H1 (cell line): ENCODE data around the gene DDX3X. TPM values are rescaled to one million over a fixed set of nuclear protein-coding genes. Genes with fewer than 3 reads are reported as not detected.
"Not testable (repeated sequence)": the region's sequence is repeated elsewhere in the genome, so short reads cannot be mapped to it uniquely, and the experiment has no call there.

Source experiments
- CTCF ChIA-PET: fragments of 300-600 bp; sonication (Branson Sonifier 250); formaldehyde crosslinking; loops from one replicate; lab custom pipeline; 2021; ENCODE audit not compliant: partially characterized antibody; lab: Charles Lee
- POLR2A ChIA-PET: fragments of 300-600 bp; sonication (Branson Sonifier 250); formaldehyde crosslinking; loops from one replicate; lab custom pipeline; 2021; ENCODE audit warnings: inconsistent platforms; ENCODE audit not compliant: partially characterized antibody; lab: Charles Lee
- DNase-seq, 2 experiments: peaks; one replicate each; pipeline versions ENCODE4 v3.0.0 to v3.0.0-alpha.2; 2010 to 2022; ENCODE audit warnings: low spot score in 2 of 2, low read depth in 1 of 2, mixed read lengths in 1 of 2
- FAIRE-seq: peaks from 2 replicates; lab custom pipeline; 2011; peaks lifted over from hg19 to GRCh38; lab: Jason Lieb, UNC
- H2AFZ ChIP-seq: 2 replicates; pipeline ENCODE4 v1.8.1; 2012; ENCODE audit warnings: low read length, inconsistent platforms
- H2AK5ac ChIP-seq: 2 replicates; pipeline ENCODE4 v1.6.1; 2013; ENCODE audit warnings: low read depth, low read length
- H2BK120ac ChIP-seq: replicated peaks from 2 replicates; pipeline ENCODE3; 2013; ENCODE audit warnings: low read depth, low read length, inconsistent platforms
- H2BK12ac ChIP-seq: 2 replicates; pipeline ENCODE4 v1.6.1; 2013; ENCODE audit warnings: low read depth, low read length
- H2BK15ac ChIP-seq: 2 replicates; pipeline ENCODE4 v1.6.1; 2013; ENCODE audit warnings: low read length
- H2BK20ac ChIP-seq: 2 replicates; pipeline ENCODE4 v1.6.1; 2013; ENCODE audit warnings: low read length
- H2BK5ac ChIP-seq: 2 replicates; pipeline ENCODE4 v1.6.1; 2013; ENCODE audit warnings: low read depth, low read length
- H3K14ac ChIP-seq: 2 replicates; pipeline ENCODE4 v1.6.1; 2013; ENCODE audit warnings: inconsistent platforms; ENCODE audit not compliant: insufficient read length
- H3K18ac ChIP-seq: 2 replicates; pipeline ENCODE4 v1.6.1; 2013; ENCODE audit warnings: low read length; ENCODE audit errors: extremely low read depth
- H3K23ac ChIP-seq: 2 replicates; pipeline ENCODE4 v1.6.1; 2013; ENCODE audit warnings: inconsistent platforms; ENCODE audit not compliant: insufficient read length
- H3K23me2 ChIP-seq: 2 replicates; pipeline ENCODE4 v1.6.1; 2013; ENCODE audit warnings: low read depth, low read length
- H3K27ac ChIP-seq: 2 replicates; pipeline ENCODE4 v1.6.1; 2011; ENCODE audit warnings: low read depth, low read length, inconsistent platforms
- H3K27me3 ChIP-seq, 4 experiments: replicated peaks in 1 of 4; 1 replicate in 1 of 4; 2 replicates in 3 of 4; pipeline versions ENCODE4 v1.6.1 to v1.8.1; 2011 to 2013; ENCODE audit warnings: low read length in 3 of 4, mild to moderate bottlenecking in 3 of 4, inconsistent platforms in 2 of 4, mixed read lengths in 2 of 4, moderate library complexity in 1 of 4; ENCODE audit not compliant: control insufficient read depth in 3 of 4, insufficient read depth in 3 of 4; ENCODE audit errors: extremely low read depth in 1 of 4
- H3K36me3 ChIP-seq, 4 experiments: 2 replicates each; pipeline versions ENCODE4 v1.6.1 to v1.8.1; 2011 to 2013; ENCODE audit warnings: mild to moderate bottlenecking in 4 of 4, low read length in 3 of 4, moderate library complexity in 2 of 4, control low read depth in 1 of 4, inconsistent platforms in 1 of 4; ENCODE audit not compliant: insufficient read depth in 4 of 4, control insufficient read depth in 2 of 4
- H3K4ac ChIP-seq: replicated peaks from 2 replicates; pipeline ENCODE3; 2013; ENCODE audit warnings: low read length, low read depth, mixed read lengths, inconsistent platforms; ENCODE audit not compliant: insufficient read length
- H3K4me1 ChIP-seq, 4 experiments: replicated peaks in 1 of 4; 1 replicate in 1 of 4; 2 replicates in 3 of 4; pipeline versions ENCODE4 v1.6.1 to v1.8.1; 2011 to 2013; ENCODE audit warnings: low read length in 3 of 4, inconsistent platforms in 2 of 4, mixed read lengths in 1 of 4; ENCODE audit not compliant: insufficient read depth in 4 of 4, control insufficient read depth in 3 of 4
- H3K4me2 ChIP-seq, 2 experiments: 2 replicates each; pipeline versions ENCODE4 v1.6.1 to v1.8.1; 2011 to 2013; ENCODE audit warnings: low read depth in 2 of 2, low read length in 2 of 2, control low read depth in 1 of 2, inconsistent platforms in 1 of 2, mild to moderate bottlenecking in 1 of 2; ENCODE audit not compliant: insufficient read depth in 1 of 2
- H3K4me3 ChIP-seq, 4 experiments: fragments of 200-600, 300-600 bp in 1 of 4; sonication (generic), shearing (Covaris generic), sonication (Bioruptor Twin) in 1 of 4; 2 replicates each; pipeline versions ENCODE4 v1.5.1 to v1.8.1; 2011 to 2016; ENCODE audit warnings: low read length in 4 of 4, low read depth in 3 of 4, control low read depth in 2 of 4, inconsistent platforms in 2 of 4, mild to moderate bottlenecking in 2 of 4, mixed read lengths in 1 of 4, moderate library complexity in 1 of 4; ENCODE audit not compliant: insufficient read depth in 2 of 4; ENCODE audit errors: extremely low read depth in 1 of 4
- H3K56ac ChIP-seq: replicated peaks from 2 replicates; pipeline ENCODE3; 2013; ENCODE audit warnings: low read depth, mild to moderate bottlenecking, mixed read lengths, low read length, inconsistent platforms; ENCODE audit not compliant: insufficient read length
- H3K79me1 ChIP-seq: 2 replicates; pipeline ENCODE4 v1.6.1; 2013; ENCODE audit warnings: low read depth, low read length, control low read depth
- H3K79me2 ChIP-seq, 2 experiments: 2 replicates each; pipeline versions ENCODE4 v1.6.1 to v1.8.1; 2012 to 2013; ENCODE audit warnings: low read length in 2 of 2, mild to moderate bottlenecking in 2 of 2, inconsistent platforms in 1 of 2; ENCODE audit not compliant: insufficient read depth in 2 of 2, control insufficient read depth in 1 of 2
- H3K9ac ChIP-seq, 4 experiments: replicated peaks in 1 of 4; 1 replicate in 1 of 4; 2 replicates in 3 of 4; pipeline versions ENCODE4 v1.6.1 to v1.8.1; 2011 to 2013; ENCODE audit warnings: low read depth in 3 of 4, low read length in 3 of 4, control low read depth in 2 of 4, mild to moderate bottlenecking in 2 of 4, moderate library complexity in 2 of 4, inconsistent platforms in 1 of 4; ENCODE audit errors: extremely low read depth in 1 of 4
- H3K9me3 ChIP-seq, 2 experiments: 2 replicates each; pipeline versions ENCODE4 v1.6.1 to v1.8.1; 2012 to 2013; ENCODE audit warnings: mild to moderate bottlenecking in 2 of 2, moderate library complexity in 2 of 2, control low read depth in 1 of 2, inconsistent platforms in 1 of 2, low read depth in 1 of 2, low read length in 1 of 2, mixed read lengths in 1 of 2; ENCODE audit not compliant: insufficient read depth in 2 of 2
- H4K20me1 ChIP-seq, 2 experiments: replicated peaks in 1 of 2; 2 replicates each; pipeline versions ENCODE3 to v1.8.1; 2011 to 2013; ENCODE audit warnings: inconsistent platforms in 2 of 2, low read length in 2 of 2, mild to moderate bottlenecking in 1 of 2; ENCODE audit not compliant: insufficient read depth in 2 of 2, control insufficient read depth in 1 of 2
- H4K5ac ChIP-seq: 2 replicates; pipeline ENCODE4 v1.6.1; 2013; ENCODE audit warnings: low read length, low read depth, mixed read lengths, inconsistent platforms; ENCODE audit not compliant: insufficient read length
- H4K8ac ChIP-seq: 2 replicates; pipeline ENCODE4 v1.8.0; 2013; ENCODE audit warnings: mild to moderate bottlenecking, moderate library complexity, low read length, inconsistent platforms; ENCODE audit not compliant: insufficient read depth; ENCODE audit errors: extremely low read depth
- H4K91ac ChIP-seq: replicated peaks from 2 replicates; pipeline ENCODE3; 2013; ENCODE audit warnings: low read length, mixed read lengths, inconsistent platforms; ENCODE audit not compliant: insufficient read length
- WGBS, 2 experiments: shearing (Covaris generic) in 1 of 2; methylation state at CpG; one replicate each; pipeline versions ENCODE4 v1.1.6 to v1.1.7; 2013 to 2015; ENCODE audit warnings: low lambda C conversion rate in 2 of 2, mixed read lengths in 2 of 2, inconsistent platforms in 1 of 2, low coverage in 1 of 2, missing lambda C conversion rate in 1 of 2; ENCODE audit not compliant: insufficient replicate concordance in 2 of 2, insufficient coverage in 1 of 2, insufficient read length in 1 of 2; ENCODE audit errors: extremely low coverage in 1 of 2, missing lambda C conversion rate in 1 of 2; 5-methylcytosine and 5-hydroxymethylcytosine counted together
- polyA plus RNA-seq, 7 experiments: library from polyadenylated mRNA; depleted of rRNA in 3 of 7; stranded (reverse) in 5 of 7; unstranded in 2 of 7; fragments of >200 nt in 5 of 7; fragments of 200-250 nt in 2 of 7; gene quantifications; 1 replicate in 5 of 7; 2 replicates in 1 of 7; 4 replicates in 1 of 7; pipeline versions ENCODE4 v1.2.1 to v1.2.3, GENCODE V29; 2011 to 2013; ENCODE audit warnings: missing spikeins in 2 of 7, mixed read lengths in 2 of 7
- total RNA-seq: library from RNA; stranded (reverse); fragmentation: NEBNext Ultra II Directional; extraction: Animal tissue kit (Norgen Biotek cat#: 25700); gene quantifications from 2 replicates; pipeline ENCODE4 v1.2.1, GENCODE V29; 2021

Gene DDX3X
- total and polyA plus RNA-seq, 2 of the 8 experiments (the other 6 are each of a cell fraction or from before 2014, with no cell fraction given) = 39.4 to 291 TPM

- H4K5ac ChIP-seq, H3K4me1 ChIP-seq, H3K56ac ChIP-seq, H3K9ac ChIP-seq, H3K4ac ChIP-seq, H3K14ac ChIP-seq, H2BK120ac ChIP-seq, CTCF ChIA-PET, H4K8ac ChIP-seq, H3K23me2 ChIP-seq, H2AFZ ChIP-seq, POLR2A ChIA-PET, DNase-seq, H3K4me3 ChIP-seq, H2BK20ac ChIP-seq, H3K18ac ChIP-seq, H3K27me3 ChIP-seq, H3K4me2 ChIP-seq, H4K20me1 ChIP-seq, H3K9me3 ChIP-seq, H3K23ac ChIP-seq, H4K91ac ChIP-seq, H3K79me1 ChIP-seq, H3K79me2 ChIP-seq, H3K27ac ChIP-seq, FAIRE-seq, H2BK5ac ChIP-seq, H2BK15ac ChIP-seq, H3K36me3 ChIP-seq, H2AK5ac ChIP-seq, H2BK12ac ChIP-seq: not testable (repeated sequence)
- WGBS, 2 experiments = 52% methylated on average over 3 of the region's 7 CpGs; no CpG with 5 or more reads in 1 of the 2 experiments
These were observed 56.6 kb downstream of the DDX3X start for GRCh38 chrX:41390576-41390975.
